Brain microvascular endothelial cell (primary cell): ENCODE data around the gene COL25A1.
"Not testable (repeated sequence)": the region's sequence is repeated elsewhere in the genome, so short reads cannot be mapped to it uniquely, and the experiment has no call there.

Source experiments
- DNase-seq: peaks from one replicate; pipeline ENCODE4 v3.0.0-alpha.2; 2020
- H3K27ac ChIP-seq: fragments of 250-450 bp; sonication (Bioruptor Pico); 2 replicates; pipeline ENCODE4 v1.5.1; 2020; ENCODE audit warnings: mild to moderate bottlenecking, moderate library complexity
- H3K27me3 ChIP-seq: fragments of 250-450 bp; sonication (Bioruptor Pico); replicated peaks from 2 replicates; pipeline ENCODE4 v1.5.1; 2020; ENCODE audit warnings: mild to moderate bottlenecking
- H3K36me3 ChIP-seq: fragments of 250-450 bp; sonication (Bioruptor Pico); replicated peaks from 2 replicates; pipeline ENCODE4 v1.5.1; 2020; ENCODE audit warnings: mild to moderate bottlenecking
- H3K4me3 ChIP-seq: 2 replicates; pipeline ENCODE4 v1.5.1; 2011; ENCODE audit warnings: low read depth, mild to moderate bottlenecking, control low read depth, low read length, moderate library complexity
- CTCF ChIP-seq: IDR thresholded peaks from 2 replicates; pipeline ENCODE4 v1.5.1; 2011; ENCODE audit warnings: low read depth, mild to moderate bottlenecking, moderate library complexity, low read length, control low read depth, inconsistent platforms; ENCODE audit errors: missing control alignments
- in situ Hi-C: cut with HindIII; loops from 2 replicates; pipeline ENCODE4 v1.10.0; 2017; ENCODE audit warnings: low sequenced_read_pairs, low pct_ligation_motif_present

COL25A1 gene

GRCh38 chr4:108937066-108937465 lies 365.4 kb downstream of the COL25A1 start:
- in situ Hi-C loops: no loop called here
- Histone ChIP-seq H3K36me3 (no peaks in the 10 kb centered on the region), H3K4me3 (no peak overlapping the region), H3K27ac (no peak overlapping the region), H3K27me3 (no peaks in the 10 kb centered on the region)
- DNase-seq: no peak
- no peak for TF ChIP-seq CTCF

GRCh38 chr4:108933925-108934324 lies 368.5 kb downstream of the COL25A1 start:
- not testable (repeated sequence) for H3K27me3 ChIP-seq

GRCh38 chr4:108933046-108933445 lies 369.4 kb downstream of the COL25A1 start:
- H3K27ac ChIP-seq: no peak overlapping the region
- no peak for DNase-seq
- H3K36me3 ChIP-seq: no peaks in the 10 kb centered on the region
- no peak overlapping the region for H3K4me3 ChIP-seq
- in situ Hi-C loops: no loop called here
- no peaks in the 10 kb centered on the region for H3K27me3 ChIP-seq
- no peak for TF ChIP-seq CTCF

More at GRCh38 chr4:108933925-108934324, 368.5 kb downstream of the COL25A1 start:
- H3K4me3 ChIP-seq, in situ Hi-C loops, DNase-seq, H3K27ac ChIP-seq, H3K36me3 ChIP-seq: not testable (repeated sequence)

- in situ Hi-C loops: no loop called here
- TF ChIP-seq CTCF: no peak
- no peaks in the 10 kb centered on the region for H3K36me3 ChIP-seq
- H3K27me3 ChIP-seq: no peaks in the 10 kb centered on the region
- no peak overlapping the region for H3K4me3 ChIP-seq
- no peak overlapping the region for H3K27ac ChIP-seq
- no peak for DNase-seq
Observed at GRCh38 chr4:108931926-108932325, 370.5 kb downstream of the COL25A1 start.

- Histone ChIP-seq H3K27me3 (no peaks in the 10 kb centered on the region), H3K36me3 (no peaks in the 10 kb centered on the region), H3K27ac (no peak overlapping the region), H3K4me3 (no peak overlapping the region)
- in situ Hi-C loops: no loop called here
- no peak for TF ChIP-seq CTCF
- DNase-seq: no peak
Observed at GRCh38 chr4:108930186-108930585, 372.3 kb downstream of the COL25A1 start.

- no peak for TF ChIP-seq CTCF
- Histone ChIP-seq H3K27me3 (no peaks in the 10 kb centered on the region), H3K4me3 (no peak overlapping the region), H3K27ac (no peak overlapping the region), H3K36me3 (no peaks in the 10 kb centered on the region)
- no peak for DNase-seq
- in situ Hi-C loops: no loop called here
Observed at GRCh38 chr4:108926781-108927180, 375.7 kb downstream of the COL25A1 start.
